Heart left ventricle (tissue), 16 donors: ENCODE results near the gene METTL2B. TPM values are rescaled to one million over a fixed set of nuclear protein-coding genes. Genes with fewer than 3 reads are reported as not detected.
A peak's percentile ranks its signal among the peaks of the same experiment; 100 is the strongest.
"Not testable (repeated sequence)": the region's sequence is repeated elsewhere in the genome, so short reads cannot be mapped to it uniquely, and the experiment has no call there.

Experiments used
- ATAC-seq, 4 donors: fragments of 200-7000 bp; cut with Tn5 transposase; one replicate each; pipeline ENCODE4 v1.9.1; 2020 to 2022; ENCODE audit warnings: moderate library complexity in 4 of 4, mild to moderate bottlenecking in 3 of 4, moderate number of reproducible peaks in 1 of 4
- DNase-seq, 5 donors: peaks; one replicate each; pipeline ENCODE4 v3.0.0-alpha.2; 2020
- H3K27ac ChIP-seq, 12 donors: fragments of 200-600 bp; sonication (generic) in 4 of 12; one replicate each; pipeline versions ENCODE4 v1.5.0 to v1.8.0; 2016 to 2022; ENCODE audit warnings: mild to moderate bottlenecking in 2 of 12
- H3K27me3 ChIP-seq, 9 donors: fragments of 200-600 bp; sonication (generic) in 2 of 9; one replicate each; pipeline versions ENCODE4 v1.5.1 to v1.8.0; 2016 to 2022; ENCODE audit warnings: mild to moderate bottlenecking in 3 of 9
- H3K36me3 ChIP-seq, 9 donors: fragments of 200-600 bp; sonication (generic) in 2 of 9; one replicate each; pipeline versions ENCODE4 v1.5.0 to v1.8.0; 2018 to 2022; ENCODE audit warnings: mild to moderate bottlenecking in 2 of 9
- H3K4me1 ChIP-seq, 12 donors: fragments of 200-600 bp; sonication (generic) in 4 of 12; one replicate each; pipeline versions ENCODE4 v1.5.0 to v1.8.0; 2016 to 2022; ENCODE audit warnings: mild to moderate bottlenecking in 3 of 12
- H3K4me3 ChIP-seq, 12 donors: fragments of 200-600 bp; sonication (generic) in 4 of 12; one replicate each; pipeline versions ENCODE4 v1.5.0 to v1.8.0; 2017 to 2022; ENCODE audit warnings: mild to moderate bottlenecking in 9 of 12, moderate library complexity in 4 of 12
- H3K9me3 ChIP-seq, 12 donors: fragments of 200-600 bp; sonication (generic) in 4 of 12; one replicate each; pipeline versions ENCODE4 v1.5.0 to v1.8.0; 2016 to 2022; ENCODE audit warnings: mild to moderate bottlenecking in 1 of 12
- POLR2A ChIP-seq, 2 donors: fragments of 450-650 bp; IDR thresholded peaks; one replicate each; pipeline ENCODE4 v1.6.1; 2017; ENCODE audit warnings: antibody characterized with exemption in 2 of 2, mild to moderate bottlenecking in 2 of 2, moderate library complexity in 2 of 2
- WGBS, 4 donors: extraction: QIAGEN DNeasy Blood & Tissue Kit in 2 of 4; methylation state at CpG; one replicate each; pipeline versions ENCODE4 v1.1.5 to v1.1.7; 2013 to 2018; 5-methylcytosine and 5-hydroxymethylcytosine counted together
- intact Hi-C, 10 donors: fragments of 100-400 bp; cut with DNase I; formaldehyde crosslinking; loops; one replicate each; pipeline versions ENCODE4 v1.11.1 to v1.14.2; 2022
- long read RNA-seq, 3 donors: library from polyadenylated mRNA; unstranded; transcript quantifications; one replicate each; pipeline ENCODE4 v2.0.0, GENCODE V29; 2020 to 2021
- polyA plus RNA-seq, 2 donors: library from polyadenylated mRNA; stranded (reverse); fragments of 200-250 nt; gene quantifications; one replicate each; pipeline ENCODE4 v1.2.3, GENCODE V29; 2013
- total RNA-seq, 9 donors: library from RNA; depleted of rRNA in 2 of 9; stranded (reverse); fragments of >200 nt in 2 of 9; fragmentation: NEBNext Ultra II Directional in 3 of 9; extraction: Animal tissue kit (Norgen Biotek cat#: 25700) in 3 of 9; gene quantifications; one replicate each; pipeline versions ENCODE4 v1.1.0 to v1.2.4, GENCODE V29; 2016 to 2023
- TF ChIP-seq, protein P1 (sequence below), 12 donors: fragments of 200-600 bp; sonication (generic) in 4 of 12; IDR thresholded peaks; one replicate each; pipeline versions ENCODE4 v1.5.0 to v1.8.0; 2018 to 2022; ENCODE audit warnings: antibody characterized with exemption in 12 of 12, mild to moderate bottlenecking in 5 of 12
- donor health status: ischemic (EF 13 %, LVEDD 7.1; RV severe dilation, severe dysfunction).
- donor health status: healthy with polysubstance abuse.
- donor health status: DM: no; HTN: yes; CAD: no.
- donor health status: DM: no; HTN: no; CAD: no.
- donor health status: ischemic (EF 25% LVEDD 6.9; RV normal size, moderate dysfunction).
- donor health status: ischemic (EF 25% LVEDD 5.7; RV mildly dilated, moderate dysfunction).
- donor health status: healthy.
- donor health status: DM: yes; HTN: yes; CAD: no.
- donor health status: ischemic (EF 35%, LVEDD 5.7; RV mildly dilated, moderate dysfunction).
- donor health status: nonischemic (EF 11% LVEDD 7.7; RV severe dilation, severe dysfunction).
- donor health status: DM: yes; HTN: yes; CAD: no.
- donor health status: PGD.
- donor health status: ischemic (EF 29% LVEDD 5.4; RV normal size, mild dysfunction).
- donor health status: nonischemic (EF 23%, LVEDD 6.1; RV moderate dilation, normal function).

Gene METTL2B, protein sequence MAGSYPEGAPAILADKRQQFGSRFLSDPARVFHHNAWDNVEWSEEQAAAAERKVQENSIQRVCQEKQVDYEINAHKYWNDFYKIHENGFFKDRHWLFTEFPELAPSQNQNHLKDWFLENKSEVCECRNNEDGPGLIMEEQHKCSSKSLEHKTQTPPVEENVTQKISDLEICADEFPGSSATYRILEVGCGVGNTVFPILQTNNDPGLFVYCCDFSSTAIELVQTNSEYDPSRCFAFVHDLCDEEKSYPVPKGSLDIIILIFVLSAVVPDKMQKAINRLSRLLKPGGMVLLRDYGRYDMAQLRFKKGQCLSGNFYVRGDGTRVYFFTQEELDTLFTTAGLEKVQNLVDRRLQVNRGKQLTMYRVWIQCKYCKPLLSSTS
- 10 to 100 TPM; 15.0 to 24.6 (median 21.4) TPM for total RNA-seq
- 10 to 100 TPM in 1 of 2 donors, 1 to 10 TPM in 1; 9.1 to 20.0 TPM for polyA plus RNA-seq
- long read RNA-seq, donor 1, transcript METTL2B-201 (9 exons, 2,182 nt), result major isoform, 10 of 14 reads
- long read RNA-seq, donor 1, partial matches to known transcripts, result 1 of 14 reads
- long read RNA-seq, donor 1, other reads (novel, unspliced or antisense), result 3 of 14 reads
- long read RNA-seq, donor 2, full-length matches to known transcripts, result 62 of 81 reads
- long read RNA-seq, donor 2, partial matches to known transcripts, result 3 of 81 reads
- long read RNA-seq, donor 2, other reads (novel, unspliced or antisense), result 16 of 81 reads
- long read RNA-seq, donor 3, transcript METTL2B-201 (9 exons, 2,182 nt), result major isoform, 7 of 12 reads
- long read RNA-seq, donor 3, partial matches to known transcripts, result 0 of 12 reads
- long read RNA-seq, donor 3, other reads (novel, unspliced or antisense), result 4 of 12 reads

DNA sequence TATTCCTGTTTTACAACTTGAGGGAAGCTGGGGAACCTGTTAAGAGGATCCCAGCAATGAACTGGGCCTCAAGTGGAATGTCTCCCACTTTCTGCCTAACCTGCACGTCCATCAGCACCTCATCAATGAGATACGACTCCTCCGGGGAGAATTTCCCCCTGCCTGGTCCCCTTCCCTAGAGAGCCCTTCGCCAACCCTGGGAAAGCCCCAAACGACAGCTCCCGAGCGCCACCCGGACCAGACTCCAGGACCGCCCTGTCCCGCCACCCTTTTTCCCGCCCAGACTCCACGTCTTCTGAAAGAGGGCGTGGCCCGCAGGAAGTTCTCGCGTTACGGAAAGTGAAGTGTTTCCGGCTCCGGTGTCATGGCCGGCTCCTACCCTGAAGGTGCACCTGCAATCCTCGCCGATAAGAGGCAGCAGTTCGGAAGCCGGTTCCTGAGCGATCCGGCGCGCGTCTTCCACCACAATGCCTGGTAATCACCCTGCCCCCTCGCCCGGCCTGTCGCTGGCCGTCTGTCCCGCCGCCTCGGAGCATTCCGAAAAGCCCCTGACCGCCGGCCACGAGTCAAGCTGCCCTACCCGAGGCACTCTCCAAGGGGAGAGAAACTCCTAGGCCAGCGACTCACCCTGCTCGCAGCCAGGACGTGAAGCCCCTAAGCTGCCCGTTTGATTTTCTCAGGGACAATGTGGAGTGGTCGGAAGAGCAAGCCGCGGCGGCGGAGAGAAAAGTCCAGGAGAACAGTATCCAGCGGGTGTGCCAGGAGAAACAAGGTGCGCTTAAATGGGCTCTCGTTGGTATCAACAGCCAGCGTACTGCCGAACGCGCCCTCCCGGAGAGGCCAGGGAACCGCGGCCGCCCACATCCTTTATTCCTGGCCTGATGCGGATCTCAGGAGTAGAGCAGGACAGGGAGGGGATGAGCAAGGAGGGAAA is at the start of gene METTL2B:
Gene METTL2B (plus strand): TSS at position 347 of the 934 bp plus-strand sequence. CDS start 18 bp downstream, at position 365.
- not testable (repeated sequence) for H3K27me3 ChIP-seq, H3K9me3 ChIP-seq
- peak within 1 kb of the TSS; percentile 64 to 98 (median 84) for H3K4me3 ChIP-seq
- WGBS, 4 donors, result 0 to 1% (median 1%) methylated on average over 37 to 62 of the region's 62 CpGs
- ATAC-seq, result peak; percentile 94 to 99 (median 98)
- intact Hi-C loops, result loop anchor here in 5 of 10 donors (5.0 to 10.0 kb wide), 5 partner anchors 56 to 408 kb away; no protein-coding TSS in a partner anchor
- peaks cover 0 to 24% (median 21%) of the 10 kb centered on the region in 9 donors for H3K36me3 ChIP-seq
- DNase-seq, result peak; percentile 90 to 94 (median 91)
- peak within 1 kb of the TSS; percentile 50 to 88 (median 84) for H3K27ac ChIP-seq
- TF ChIP-seq, protein P1, sequence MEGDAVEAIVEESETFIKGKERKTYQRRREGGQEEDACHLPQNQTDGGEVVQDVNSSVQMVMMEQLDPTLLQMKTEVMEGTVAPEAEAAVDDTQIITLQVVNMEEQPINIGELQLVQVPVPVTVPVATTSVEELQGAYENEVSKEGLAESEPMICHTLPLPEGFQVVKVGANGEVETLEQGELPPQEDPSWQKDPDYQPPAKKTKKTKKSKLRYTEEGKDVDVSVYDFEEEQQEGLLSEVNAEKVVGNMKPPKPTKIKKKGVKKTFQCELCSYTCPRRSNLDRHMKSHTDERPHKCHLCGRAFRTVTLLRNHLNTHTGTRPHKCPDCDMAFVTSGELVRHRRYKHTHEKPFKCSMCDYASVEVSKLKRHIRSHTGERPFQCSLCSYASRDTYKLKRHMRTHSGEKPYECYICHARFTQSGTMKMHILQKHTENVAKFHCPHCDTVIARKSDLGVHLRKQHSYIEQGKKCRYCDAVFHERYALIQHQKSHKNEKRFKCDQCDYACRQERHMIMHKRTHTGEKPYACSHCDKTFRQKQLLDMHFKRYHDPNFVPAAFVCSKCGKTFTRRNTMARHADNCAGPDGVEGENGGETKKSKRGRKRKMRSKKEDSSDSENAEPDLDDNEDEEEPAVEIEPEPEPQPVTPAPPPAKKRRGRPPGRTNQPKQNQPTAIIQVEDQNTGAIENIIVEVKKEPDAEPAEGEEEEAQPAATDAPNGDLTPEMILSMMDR (IDR thresholded peaks at IDR 0.05), result peak in 9 of 12 donors; percentile 9 to 47 (median 36)
- TF ChIP-seq POLR2A (IDR thresholded peaks at IDR 0.05), result peak in 1 of 2 donors; percentile 75
- H3K4me1 ChIP-seq, result peaks cover 0 to 20% (median 10%) of the 10 kb centered on the region in 12 donors

DNA sequence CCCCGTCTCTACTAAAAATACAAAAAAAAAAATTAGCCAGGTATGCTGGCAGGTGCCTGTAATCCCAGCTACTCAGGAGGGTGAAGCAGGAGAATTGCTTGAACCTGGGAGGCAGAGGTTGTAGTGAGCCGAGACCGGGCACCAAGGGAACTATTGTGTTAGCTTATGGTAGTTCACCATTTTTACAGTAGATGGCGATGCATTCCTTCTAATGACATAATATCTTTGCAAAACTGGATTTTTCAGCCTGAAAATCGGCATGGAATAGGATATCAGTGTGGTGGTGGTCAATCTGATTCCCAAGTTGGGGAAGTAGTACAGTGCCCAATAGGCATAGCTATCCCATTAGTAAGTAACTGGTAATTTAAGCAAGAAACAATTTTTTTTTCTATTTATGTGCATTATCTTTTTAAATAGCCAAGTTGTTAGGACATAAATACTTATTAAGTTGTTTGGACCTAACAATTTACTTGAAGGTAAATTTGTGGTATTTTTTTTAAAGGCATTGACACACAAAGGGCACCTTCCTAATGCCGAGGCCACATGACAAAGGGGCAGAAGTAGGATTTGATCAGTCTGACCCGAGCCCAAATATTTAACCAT is 49.2 kb upstream of the METTL2B start:
- H3K4me3 ChIP-seq, result no peak overlapping the region
- H3K4me1 ChIP-seq, result peaks cover 0 to 13% (median 0%) of the 10 kb centered on the region in 12 donors
- no peak overlapping the region for H3K27ac ChIP-seq
- DNase-seq, result no peak
- intact Hi-C loops, result loop anchor here in 8 of 10 donors (1.0 to 2.0 kb wide), 4 partner anchors 29 to 34 kb away; no protein-coding TSS in a partner anchor
- H3K36me3 ChIP-seq, result no peaks in the 10 kb centered on the region
- peak in 3 of 4 donors; percentile 44 to 62 (median 58) for ATAC-seq
- TF ChIP-seq POLR2A (IDR thresholded peaks at IDR 0.05), result no peak
- TF ChIP-seq, protein P1 (IDR thresholded peaks at IDR 0.05), result peak; percentile 70 to 90 (median 82)
- no peaks in the 10 kb centered on the region for H3K27me3 ChIP-seq
- WGBS, 4 donors, result 15 to 22% (median 17%) methylated on average over 7 of the region's 7 CpGs
- no peaks in the 10 kb centered on the region for H3K9me3 ChIP-seq

DNA sequence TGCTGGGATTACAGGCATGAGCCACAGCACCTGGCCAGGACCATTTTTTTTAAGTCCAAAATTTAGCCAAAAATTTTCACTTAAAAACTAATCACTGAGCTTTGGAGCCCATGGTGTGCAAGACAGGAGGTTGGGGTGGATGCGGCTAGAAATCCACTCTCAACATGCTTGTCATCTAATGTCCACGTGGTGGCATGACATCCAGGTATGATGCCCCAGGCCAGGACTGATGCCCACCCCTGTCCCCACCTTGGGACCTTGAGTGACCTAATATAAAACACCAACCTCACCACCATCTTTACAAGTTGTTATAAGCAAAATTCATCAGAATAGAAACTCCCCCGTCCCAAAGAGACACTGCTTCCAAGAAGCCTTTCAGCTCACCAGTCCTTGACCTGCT is 46.3 kb upstream of the METTL2B start:
- H3K9me3 ChIP-seq, result no peaks in the 10 kb centered on the region
- H3K36me3 ChIP-seq, result no peaks in the 10 kb centered on the region
- ATAC-seq (no peak), DNase-seq (no peak)
- peaks cover 0 to 6% (median 0%) of the 10 kb centered on the region in 12 donors for H3K4me1 ChIP-seq
- intact Hi-C loops, result no loop called here
- 54 to 69% (median 62%) methylated on average over 3 of the region's 3 CpGs for WGBS, 4 donors
- TF ChIP-seq, protein P1 (IDR thresholded peaks at IDR 0.05), result peak in 1 of 12 donors; percentile 7
- no peak for TF ChIP-seq POLR2A (IDR thresholded peaks at IDR 0.05)
- no peaks in the 10 kb centered on the region for H3K27me3 ChIP-seq
- H3K4me3 ChIP-seq, result no peak overlapping the region
- H3K27ac ChIP-seq, result no peak overlapping the region
